ENCODE results near the gene INAFM1. TPM values are rescaled to one million over a fixed set of nuclear protein-coding genes. Genes with fewer than 3 reads are reported as not detected.

The INAFM1 gene
- total and polyA plus RNA-seq, 9 of the 15 experiments (the other 6 are each of a cell fraction or from before 2014, with no cell fraction given): 0.71 to 30.9 (median 3.1) TPM

DNA sequence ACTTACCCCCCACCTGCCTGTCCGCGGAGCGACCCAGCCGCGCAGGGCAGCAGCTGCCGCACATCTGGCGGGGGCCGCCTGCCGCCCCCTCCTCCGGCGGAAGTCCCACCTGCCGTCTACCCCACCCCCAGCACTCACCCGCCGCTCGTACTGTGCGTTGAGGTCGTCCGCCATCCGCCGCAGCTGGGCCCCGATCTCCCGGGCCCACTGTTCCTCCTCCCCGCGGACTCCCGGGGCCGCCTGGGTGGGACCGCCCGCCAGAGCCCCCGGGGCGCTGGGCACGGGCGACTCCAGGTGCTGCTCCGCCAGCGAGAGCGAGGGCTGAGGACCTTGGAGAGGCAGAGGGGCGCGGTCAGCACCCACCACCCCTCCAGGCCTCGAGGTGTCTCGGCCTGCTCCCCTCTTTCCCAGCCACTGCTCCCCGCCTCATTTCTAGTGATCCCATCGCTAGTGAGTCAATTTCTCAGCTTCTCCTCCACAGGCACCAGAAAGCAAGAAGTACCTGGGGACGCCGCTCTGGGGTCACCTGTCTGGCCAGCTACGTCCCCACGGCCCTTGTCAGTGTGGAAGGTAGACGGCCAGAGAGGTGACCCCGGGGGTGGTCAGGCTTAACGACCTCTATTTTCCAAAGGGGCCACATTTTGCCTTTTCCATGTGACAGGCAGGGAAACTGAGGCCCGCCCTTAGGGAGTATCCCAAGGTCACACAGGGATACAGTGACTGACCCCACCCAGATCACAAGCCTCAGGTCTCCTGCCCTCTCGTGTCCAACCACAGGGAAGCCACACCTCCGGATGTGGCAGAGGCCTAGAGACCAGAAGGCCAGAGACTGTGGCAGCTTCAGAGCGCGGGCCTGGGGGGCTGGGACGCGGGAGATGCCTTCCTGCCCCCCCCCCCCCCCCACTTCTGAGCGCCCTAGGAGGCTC, 48.0 kb upstream of the INAFM1 start (continued):
- TF ChIP-seq, protein P1, sequence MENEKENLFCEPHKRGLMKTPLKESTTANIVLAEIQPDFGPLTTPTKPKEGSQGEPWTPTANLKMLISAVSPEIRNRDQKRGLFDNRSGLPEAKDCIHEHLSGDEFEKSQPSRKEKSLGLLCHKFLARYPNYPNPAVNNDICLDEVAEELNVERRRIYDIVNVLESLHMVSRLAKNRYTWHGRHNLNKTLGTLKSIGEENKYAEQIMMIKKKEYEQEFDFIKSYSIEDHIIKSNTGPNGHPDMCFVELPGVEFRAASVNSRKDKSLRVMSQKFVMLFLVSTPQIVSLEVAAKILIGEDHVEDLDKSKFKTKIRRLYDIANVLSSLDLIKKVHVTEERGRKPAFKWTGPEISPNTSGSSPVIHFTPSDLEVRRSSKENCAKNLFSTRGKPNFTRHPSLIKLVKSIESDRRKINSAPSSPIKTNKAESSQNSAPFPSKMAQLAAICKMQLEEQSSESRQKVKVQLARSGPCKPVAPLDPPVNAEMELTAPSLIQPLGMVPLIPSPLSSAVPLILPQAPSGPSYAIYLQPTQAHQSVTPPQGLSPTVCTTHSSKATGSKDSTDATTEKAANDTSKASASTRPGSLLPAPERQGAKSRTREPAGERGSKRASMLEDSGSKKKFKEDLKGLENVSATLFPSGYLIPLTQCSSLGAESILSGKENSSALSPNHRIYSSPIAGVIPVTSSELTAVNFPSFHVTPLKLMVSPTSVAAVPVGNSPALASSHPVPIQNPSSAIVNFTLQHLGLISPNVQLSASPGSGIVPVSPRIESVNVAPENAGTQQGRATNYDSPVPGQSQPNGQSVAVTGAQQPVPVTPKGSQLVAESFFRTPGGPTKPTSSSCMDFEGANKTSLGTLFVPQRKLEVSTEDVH (IDR thresholded peaks at IDR 0.05; ENCODE audit: low read depth, partially characterized antibody): peak; percentile 24
- TF ChIP-seq, protein P2, sequence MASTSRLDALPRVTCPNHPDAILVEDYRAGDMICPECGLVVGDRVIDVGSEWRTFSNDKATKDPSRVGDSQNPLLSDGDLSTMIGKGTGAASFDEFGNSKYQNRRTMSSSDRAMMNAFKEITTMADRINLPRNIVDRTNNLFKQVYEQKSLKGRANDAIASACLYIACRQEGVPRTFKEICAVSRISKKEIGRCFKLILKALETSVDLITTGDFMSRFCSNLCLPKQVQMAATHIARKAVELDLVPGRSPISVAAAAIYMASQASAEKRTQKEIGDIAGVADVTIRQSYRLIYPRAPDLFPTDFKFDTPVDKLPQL (IDR thresholded peaks at IDR 0.05; ENCODE audit: extremely low read depth, insufficient read length): no peak
- TF ChIP-seq CC2D1A (IDR thresholded peaks at IDR 0.05): no peak
- TF ChIP-seq, protein P3, sequence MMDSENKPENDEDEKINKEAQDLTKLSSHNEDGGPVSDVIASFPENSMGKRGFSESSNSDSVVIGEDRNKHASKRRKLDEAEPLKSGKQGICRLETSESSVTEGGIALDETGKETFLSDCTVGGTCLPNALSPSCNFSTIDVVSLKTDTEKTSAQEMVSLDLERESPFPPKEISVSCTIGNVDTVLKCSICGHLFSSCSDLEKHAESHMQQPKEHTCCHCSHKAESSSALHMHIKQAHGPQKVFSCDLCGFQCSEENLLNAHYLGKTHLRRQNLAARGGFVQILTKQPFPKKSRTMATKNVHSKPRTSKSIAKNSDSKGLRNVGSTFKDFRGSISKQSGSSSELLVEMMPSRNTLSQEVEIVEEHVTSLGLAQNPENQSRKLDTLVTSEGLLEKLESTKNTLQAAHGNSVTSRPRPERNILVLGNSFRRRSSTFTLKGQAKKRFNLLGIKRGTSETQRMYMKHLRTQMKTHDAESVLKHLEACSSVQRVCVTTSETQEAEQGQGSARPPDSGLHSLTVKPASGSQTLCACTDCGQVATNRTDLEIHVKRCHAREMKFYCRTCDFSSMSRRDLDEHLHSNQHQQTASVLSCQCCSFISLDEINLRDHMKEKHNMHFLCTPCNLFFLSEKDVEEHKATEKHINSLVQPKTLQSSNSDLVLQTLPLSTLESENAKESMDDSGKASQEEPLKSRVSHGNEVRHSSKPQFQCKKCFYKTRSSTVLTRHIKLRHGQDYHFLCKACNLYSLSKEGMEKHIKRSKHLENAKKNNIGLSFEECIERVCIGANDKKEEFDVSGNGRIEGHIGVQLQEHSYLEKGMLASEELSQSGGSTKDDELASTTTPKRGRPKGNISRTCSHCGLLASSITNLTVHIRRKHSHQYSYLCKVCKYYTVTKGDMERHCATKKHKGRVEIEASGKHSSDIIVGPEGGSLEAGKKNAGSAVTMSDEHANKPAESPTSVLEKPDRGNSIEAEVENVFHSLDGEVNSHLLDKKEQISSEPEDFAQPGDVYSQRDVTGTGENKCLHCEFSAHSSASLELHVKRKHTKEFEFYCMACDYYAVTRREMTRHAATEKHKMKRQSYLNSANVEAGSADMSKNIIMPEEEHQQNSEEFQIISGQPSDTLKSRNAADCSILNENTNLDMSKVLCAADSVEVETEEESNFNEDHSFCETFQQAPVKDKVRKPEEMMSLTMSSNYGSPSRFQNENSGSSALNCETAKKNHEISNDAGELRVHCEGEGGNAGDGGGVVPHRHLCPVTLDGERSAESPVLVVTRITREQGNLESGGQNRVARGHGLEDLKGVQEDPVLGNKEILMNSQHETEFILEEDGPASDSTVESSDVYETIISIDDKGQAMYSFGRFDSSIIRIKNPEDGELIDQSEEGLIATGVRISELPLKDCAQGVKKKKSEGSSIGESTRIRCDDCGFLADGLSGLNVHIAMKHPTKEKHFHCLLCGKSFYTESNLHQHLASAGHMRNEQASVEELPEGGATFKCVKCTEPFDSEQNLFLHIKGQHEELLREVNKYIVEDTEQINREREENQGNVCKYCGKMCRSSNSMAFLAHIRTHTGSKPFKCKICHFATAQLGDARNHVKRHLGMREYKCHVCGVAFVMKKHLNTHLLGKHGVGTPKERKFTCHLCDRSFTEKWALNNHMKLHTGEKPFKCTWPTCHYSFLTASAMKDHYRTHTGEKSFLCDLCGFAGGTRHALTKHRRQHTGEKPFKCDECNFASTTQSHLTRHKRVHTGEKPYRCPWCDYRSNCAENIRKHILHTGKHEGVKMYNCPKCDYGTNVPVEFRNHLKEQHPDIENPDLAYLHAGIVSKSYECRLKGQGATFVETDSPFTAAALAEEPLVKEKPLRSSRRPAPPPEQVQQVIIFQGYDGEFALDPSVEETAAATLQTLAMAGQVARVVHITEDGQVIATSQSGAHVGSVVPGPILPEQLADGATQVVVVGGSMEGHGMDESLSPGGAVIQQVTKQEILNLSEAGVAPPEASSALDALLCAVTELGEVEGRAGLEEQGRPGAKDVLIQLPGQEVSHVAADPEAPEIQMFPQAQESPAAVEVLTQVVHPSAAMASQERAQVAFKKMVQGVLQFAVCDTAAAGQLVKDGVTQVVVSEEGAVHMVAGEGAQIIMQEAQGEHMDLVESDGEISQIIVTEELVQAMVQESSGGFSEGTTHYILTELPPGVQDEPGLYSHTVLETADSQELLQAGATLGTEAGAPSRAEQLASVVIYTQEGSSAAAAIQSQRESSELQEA (IDR thresholded peaks at IDR 0.05; ENCODE audit: low read depth): no peak
- no peak for TF ChIP-seq GABPB2 (CRISPR knock-in tag; conservative IDR thresholded peaks at IDR 0.05)
- TF ChIP-seq, protein P4, sequence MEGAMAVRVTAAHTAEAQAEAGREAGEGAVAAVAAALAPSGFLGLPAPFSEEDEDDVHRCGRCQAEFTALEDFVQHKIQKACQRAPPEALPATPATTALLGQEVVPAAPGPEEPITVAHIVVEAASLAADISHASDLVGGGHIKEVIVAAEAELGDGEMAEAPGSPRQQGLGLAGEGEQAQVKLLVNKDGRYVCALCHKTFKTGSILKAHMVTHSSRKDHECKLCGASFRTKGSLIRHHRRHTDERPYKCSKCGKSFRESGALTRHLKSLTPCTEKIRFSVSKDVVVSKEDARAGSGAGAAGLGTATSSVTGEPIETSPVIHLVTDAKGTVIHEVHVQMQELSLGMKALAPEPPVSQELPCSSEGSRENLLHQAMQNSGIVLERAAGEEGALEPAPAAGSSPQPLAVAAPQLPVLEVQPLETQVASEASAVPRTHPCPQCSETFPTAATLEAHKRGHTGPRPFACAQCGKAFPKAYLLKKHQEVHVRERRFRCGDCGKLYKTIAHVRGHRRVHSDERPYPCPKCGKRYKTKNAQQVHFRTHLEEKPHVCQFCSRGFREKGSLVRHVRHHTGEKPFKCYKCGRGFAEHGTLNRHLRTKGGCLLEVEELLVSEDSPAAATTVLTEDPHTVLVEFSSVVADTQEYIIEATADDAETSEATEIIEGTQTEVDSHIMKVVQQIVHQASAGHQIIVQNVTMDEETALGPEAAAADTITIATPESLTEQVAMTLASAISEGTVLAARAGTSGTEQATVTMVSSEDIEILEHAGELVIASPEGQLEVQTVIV (CRISPR knock-in tag; IDR thresholded peaks at IDR 0.05; ENCODE audit: borderline replicate concordance): no peak
- TF ChIP-seq, protein P5, sequence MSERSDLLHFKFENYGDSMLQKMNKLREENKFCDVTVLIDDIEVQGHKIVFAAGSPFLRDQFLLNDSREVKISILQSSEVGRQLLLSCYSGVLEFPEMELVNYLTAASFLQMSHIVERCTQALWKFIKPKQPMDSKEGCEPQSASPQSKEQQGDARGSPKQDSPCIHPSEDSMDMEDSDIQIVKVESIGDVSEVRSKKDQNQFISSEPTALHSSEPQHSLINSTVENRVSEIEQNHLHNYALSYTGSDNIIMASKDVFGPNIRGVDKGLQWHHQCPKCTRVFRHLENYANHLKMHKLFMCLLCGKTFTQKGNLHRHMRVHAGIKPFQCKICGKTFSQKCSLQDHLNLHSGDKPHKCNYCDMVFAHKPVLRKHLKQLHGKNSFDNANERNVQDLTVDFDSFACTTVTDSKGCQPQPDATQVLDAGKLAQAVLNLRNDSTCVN (CRISPR knock-in tag; IDR thresholded peaks at IDR 0.05): peak; percentile 24; the same call in 1 of the 2 replicates
- peak in 1 of 2 experiments; percentile 76; a peak in 2 of 4 replicates for TF ChIP-seq KDM4B (IDR thresholded peaks at IDR 0.05; ENCODE audit: borderline replicate concordance in 2 of 2, low read depth in 1 of 2)
- no peak for TF ChIP-seq MIER1 (IDR thresholded peaks at IDR 0.05; ENCODE audit: low read depth)
- peak in 1 of 2 experiments; percentile 19; a peak in 1 of 4 replicates for TF ChIP-seq CSDE1 (IDR thresholded peaks at IDR 0.05)

All from K562 (cell line).